Adipocyte (in vitro differentiated cells): ENCODE data around the gene RNF152.

Experiments
- DNase-seq: peaks from one replicate; pipeline ENCODE4 v3.0.0-alpha.2; 2015; ENCODE audit warnings: low read depth
- H3K27me3 ChIP-seq: replicated peaks from 2 replicates; pipeline ENCODE4 v1.7.0; 2013; ENCODE audit warnings: mild to moderate bottlenecking, low read length, moderate library complexity; ENCODE audit not compliant: control insufficient read depth, insufficient read depth
- H3K36me3 ChIP-seq: 2 replicates; pipeline ENCODE4 v1.7.0; 2013; ENCODE audit warnings: low read length, mild to moderate bottlenecking, moderate library complexity; ENCODE audit not compliant: control insufficient read depth, insufficient read depth, severe bottlenecking
- H3K4me1 ChIP-seq: 2 replicates; pipeline ENCODE4 v1.7.0; 2013; ENCODE audit warnings: mild to moderate bottlenecking, low read length, moderate library complexity; ENCODE audit not compliant: control insufficient read depth, insufficient read depth
- H3K4me3 ChIP-seq: 2 replicates; pipeline ENCODE4 v1.7.0; 2013; ENCODE audit warnings: mild to moderate bottlenecking, low read length, moderate library complexity
- H3K9ac ChIP-seq: 2 replicates; pipeline ENCODE4 v1.7.0; 2013; ENCODE audit warnings: mild to moderate bottlenecking, low read length, moderate library complexity
- H3K9me3 ChIP-seq: 2 replicates; pipeline ENCODE4 v1.7.0; 2013; ENCODE audit warnings: mild to moderate bottlenecking, low read length, moderate library complexity; ENCODE audit not compliant: control insufficient read depth

RNF152 gene

DNA sequence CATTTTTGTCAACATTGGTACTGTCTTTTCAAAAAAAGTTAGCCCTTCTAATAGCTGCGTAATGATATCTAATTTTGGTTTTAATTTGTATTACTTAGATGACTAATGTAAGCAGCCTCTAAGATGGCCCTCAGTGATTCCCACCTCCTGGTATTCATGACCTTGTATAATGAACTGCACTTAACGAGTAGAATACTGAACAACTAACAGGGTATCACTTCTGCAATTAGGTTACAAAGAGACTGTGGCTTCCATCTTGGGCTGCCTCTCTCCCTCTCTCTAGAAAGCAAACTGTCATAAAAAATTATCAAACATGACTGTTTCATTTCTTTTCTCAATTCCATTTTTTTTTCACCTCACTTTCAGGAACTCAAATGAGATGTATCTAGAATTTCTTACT lies 120.9 kb downstream of the RNF152 start:
- H3K27me3 ChIP-seq: no peaks in the 10 kb centered on the region
- no peak overlapping the region for H3K4me3 ChIP-seq
- no peak for DNase-seq
- H3K36me3 ChIP-seq: no peaks in the 10 kb centered on the region
- no peaks in the 10 kb centered on the region for H3K4me1 ChIP-seq
- peaks cover 38% of the 10 kb centered on the region for H3K9me3 ChIP-seq
- no peak overlapping the region for H3K9ac ChIP-seq

DNA sequence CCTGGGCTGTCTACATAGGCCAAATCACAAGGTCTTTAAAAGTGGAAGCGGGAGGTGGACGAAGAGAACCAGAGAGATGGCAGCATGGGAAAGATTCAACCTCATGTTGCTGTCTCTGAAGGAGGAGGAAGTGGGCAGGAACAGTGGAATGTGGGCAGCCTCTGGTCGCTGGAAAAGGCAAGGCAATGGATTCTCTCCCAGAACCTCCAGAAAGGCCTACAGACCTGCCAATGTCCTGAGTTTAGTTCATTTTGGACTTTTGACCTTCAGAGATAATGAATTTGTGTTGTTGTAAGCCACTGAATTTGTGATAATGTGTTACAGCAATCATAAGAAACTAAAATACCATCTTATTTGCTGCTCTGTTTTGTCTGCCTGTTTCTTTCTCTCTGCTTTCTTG lies 122.5 kb downstream of the RNF152 start:
- no peak for DNase-seq
- Histone ChIP-seq H3K9ac (no peak overlapping the region), H3K4me3 (no peak overlapping the region), H3K9me3 (peaks cover 24% of the 10 kb centered on the region), H3K36me3 (no peaks in the 10 kb centered on the region), H3K27me3 (no peaks in the 10 kb centered on the region), H3K4me1 (peaks cover 4% of the 10 kb centered on the region)

DNA sequence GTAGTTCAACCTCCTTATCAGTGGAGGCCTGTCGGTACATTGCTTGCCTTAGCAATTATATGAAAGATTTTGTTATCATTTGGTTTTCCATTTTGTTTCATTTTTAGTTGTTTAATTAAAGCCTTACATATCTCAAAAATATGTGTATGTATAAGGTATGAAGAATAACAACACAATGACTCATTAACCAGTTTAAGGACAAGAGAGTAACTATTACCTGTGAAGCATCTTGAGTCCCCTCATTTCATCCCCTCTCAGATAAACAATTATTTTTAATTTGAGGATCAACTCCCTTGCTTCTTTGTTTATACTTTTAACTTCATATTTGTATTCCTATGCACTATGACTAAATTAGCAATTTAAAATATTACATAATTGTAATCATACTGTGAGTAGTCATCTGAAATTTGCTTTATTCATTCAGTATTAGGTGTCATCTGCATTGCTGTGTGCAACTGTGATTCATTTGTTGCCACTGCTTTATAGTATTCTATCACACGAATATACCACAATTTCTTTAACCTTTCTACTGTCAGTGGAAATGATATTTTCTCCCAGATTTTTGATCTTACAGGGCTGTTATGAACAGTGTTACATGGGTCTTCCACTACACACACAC lies 126.4 kb downstream of the RNF152 start:
- no peak overlapping the region for H3K4me3 ChIP-seq
- DNase-seq: no peak
- H3K9me3 ChIP-seq: no peaks in the 10 kb centered on the region
- H3K4me1 ChIP-seq: peaks cover 19% of the 10 kb centered on the region
- no peaks in the 10 kb centered on the region for H3K27me3 ChIP-seq
- H3K36me3 ChIP-seq: no peaks in the 10 kb centered on the region
- no peak overlapping the region for H3K9ac ChIP-seq

DNA sequence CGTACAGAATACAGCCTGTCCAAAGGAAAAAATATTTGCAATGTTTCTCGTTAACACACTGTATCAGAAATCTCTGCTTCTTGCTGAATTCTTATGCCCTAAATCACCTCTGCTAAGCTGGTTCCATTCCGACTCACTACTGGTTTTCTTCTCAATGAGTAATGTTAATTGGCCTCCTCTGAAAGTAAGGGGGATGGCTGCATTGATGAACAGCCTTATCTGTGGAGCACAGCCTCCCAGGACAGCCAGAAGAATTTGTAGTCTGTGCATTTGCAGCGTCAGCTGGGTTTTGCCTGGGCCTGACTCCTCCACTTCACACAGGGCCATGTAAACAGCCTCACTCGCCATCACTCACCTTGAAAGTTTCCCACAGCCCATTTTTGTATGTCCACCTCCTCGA lies 127.7 kb downstream of the RNF152 start:
- no peaks in the 10 kb centered on the region for H3K9me3 ChIP-seq
- H3K27me3 ChIP-seq: no peaks in the 10 kb centered on the region
- no peaks in the 10 kb centered on the region for H3K36me3 ChIP-seq
- DNase-seq: peak; percentile 15
- peak overlapping the region; percentile 31 for H3K9ac ChIP-seq
- peaks cover 19% of the 10 kb centered on the region for H3K4me1 ChIP-seq
- H3K4me3 ChIP-seq: peak overlapping the region; percentile 58

DNA sequence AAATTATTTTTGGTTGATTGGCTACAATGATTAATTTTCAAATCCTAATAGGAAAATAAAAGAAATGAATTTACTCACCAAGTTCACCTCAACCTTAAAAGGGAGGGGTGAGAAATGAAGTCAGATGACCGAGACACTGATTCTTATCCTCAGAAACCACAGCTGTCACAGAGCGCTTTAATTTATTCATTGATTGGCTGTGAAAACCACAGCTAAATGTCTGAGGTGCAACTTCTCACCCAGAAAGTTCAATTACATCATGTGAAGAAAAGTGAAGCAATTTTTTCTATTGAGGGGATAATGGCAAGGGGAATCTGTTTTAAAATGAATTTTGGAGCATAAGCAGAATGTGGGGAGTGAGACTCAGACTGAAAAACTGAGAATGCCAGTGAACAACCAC lies 128.4 kb downstream of the RNF152 start:
- no peaks in the 10 kb centered on the region for H3K27me3 ChIP-seq
- peak overlapping the region; percentile 31 for H3K9ac ChIP-seq
- no peak for DNase-seq
- H3K36me3 ChIP-seq: no peaks in the 10 kb centered on the region
- no peaks in the 10 kb centered on the region for H3K9me3 ChIP-seq
- peak overlapping the region; percentile 58 for H3K4me3 ChIP-seq
- peaks cover 19% of the 10 kb centered on the region for H3K4me1 ChIP-seq

DNA sequence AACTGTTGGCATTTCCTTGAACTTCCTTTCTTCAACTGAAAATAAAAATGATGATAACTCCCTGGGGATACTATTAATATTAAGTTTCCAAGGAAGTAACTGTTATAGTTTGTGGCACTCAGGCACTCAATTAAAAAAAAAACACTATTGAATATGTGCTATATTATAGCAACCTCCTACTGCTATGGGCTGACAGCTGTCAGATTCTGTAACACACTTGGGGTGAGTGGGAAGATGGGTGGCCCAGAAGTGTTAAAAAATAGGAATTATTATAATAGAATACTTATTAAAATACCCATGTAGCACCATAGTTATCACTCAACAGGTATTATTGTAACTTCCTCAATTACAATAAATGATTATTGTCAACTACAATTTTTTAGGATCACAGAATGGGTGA lies 130.9 kb downstream of the RNF152 start:
- no peak for DNase-seq

More for the DNA sequence above, 130.9 kb downstream of the RNF152 start:
- H3K4me1 ChIP-seq: peaks cover 19% of the 10 kb centered on the region
- H3K9ac ChIP-seq: no peak overlapping the region
- H3K27me3 ChIP-seq: no peaks in the 10 kb centered on the region
- no peaks in the 10 kb centered on the region for H3K36me3 ChIP-seq
- H3K4me3 ChIP-seq: no peak overlapping the region
- H3K9me3 ChIP-seq: no peaks in the 10 kb centered on the region
